Right lobe of liver (tissue), 4 donors: ENCODE results near the gene TSPAN18.

Experiments used
- POLR2A ChIP-seq: fragments of 450-650 bp; IDR thresholded peaks from one replicate; pipeline ENCODE4 v1.6.1; 2017; ENCODE audit warnings: antibody characterized with exemption, mild to moderate bottlenecking
- TF ChIP-seq, protein P1 (sequence below), 4 donors: fragments of 200-600 bp in 3 of 4; fragments of 450-650 bp in 1 of 4; IDR thresholded peaks; one replicate each; pipeline versions ENCODE4 v1.5.1 to v1.8.0; 2016 to 2022; ENCODE audit warnings: antibody characterized with exemption in 4 of 4, mild to moderate bottlenecking in 2 of 4
- donor health status: DM: no; HTN: no; CAD: no.
- donor health status: DM: no; HTN: no; CAD: no.
- donor health status: DM: no; HTN: yes; CAD: no.

GRCh38 chr11:44899959-44900358, 173.2 kb downstream of the TSPAN18 start:
- TF ChIP-seq, protein P1, sequence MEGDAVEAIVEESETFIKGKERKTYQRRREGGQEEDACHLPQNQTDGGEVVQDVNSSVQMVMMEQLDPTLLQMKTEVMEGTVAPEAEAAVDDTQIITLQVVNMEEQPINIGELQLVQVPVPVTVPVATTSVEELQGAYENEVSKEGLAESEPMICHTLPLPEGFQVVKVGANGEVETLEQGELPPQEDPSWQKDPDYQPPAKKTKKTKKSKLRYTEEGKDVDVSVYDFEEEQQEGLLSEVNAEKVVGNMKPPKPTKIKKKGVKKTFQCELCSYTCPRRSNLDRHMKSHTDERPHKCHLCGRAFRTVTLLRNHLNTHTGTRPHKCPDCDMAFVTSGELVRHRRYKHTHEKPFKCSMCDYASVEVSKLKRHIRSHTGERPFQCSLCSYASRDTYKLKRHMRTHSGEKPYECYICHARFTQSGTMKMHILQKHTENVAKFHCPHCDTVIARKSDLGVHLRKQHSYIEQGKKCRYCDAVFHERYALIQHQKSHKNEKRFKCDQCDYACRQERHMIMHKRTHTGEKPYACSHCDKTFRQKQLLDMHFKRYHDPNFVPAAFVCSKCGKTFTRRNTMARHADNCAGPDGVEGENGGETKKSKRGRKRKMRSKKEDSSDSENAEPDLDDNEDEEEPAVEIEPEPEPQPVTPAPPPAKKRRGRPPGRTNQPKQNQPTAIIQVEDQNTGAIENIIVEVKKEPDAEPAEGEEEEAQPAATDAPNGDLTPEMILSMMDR (IDR thresholded peaks at IDR 0.05), result no peak
- no peak for TF ChIP-seq POLR2A
